Mesendoderm (in vitro differentiated cells): ENCODE data around the gene SMPD4.
"Not testable (repeated sequence)": the region's sequence is repeated elsewhere in the genome, so short reads cannot be mapped to it uniquely, and the experiment has no call there.

Source experiments
- DNase-seq: peaks from one replicate; pipeline ENCODE4 v3.0.0; 2013
- H2AK5ac ChIP-seq: 2 replicates; pipeline ENCODE4 v1.6.1; 2013; ENCODE audit warnings: low read length, inconsistent platforms
- H2BK120ac ChIP-seq: 2 replicates; pipeline ENCODE4 v1.6.1; 2013; ENCODE audit warnings: low read depth, mild to moderate bottlenecking, low read length, moderate library complexity, mixed read lengths
- H2BK15ac ChIP-seq: replicated peaks from 2 replicates; pipeline ENCODE4 v1.6.1; 2013; ENCODE audit warnings: low read depth, mild to moderate bottlenecking, moderate library complexity
- H2BK5ac ChIP-seq: 2 replicates; pipeline ENCODE4 v1.6.1; 2013; ENCODE audit warnings: low read length, inconsistent platforms
- H3K18ac ChIP-seq: 2 replicates; pipeline ENCODE4 v1.6.1; 2013; ENCODE audit warnings: mild to moderate bottlenecking, low read length, mixed read lengths
- H3K23ac ChIP-seq: one replicate; pipeline ENCODE4 v1.6.1; 2013; ENCODE audit warnings: low read length
- H3K27ac ChIP-seq: 2 replicates; pipeline ENCODE4 v1.5.1; 2013; ENCODE audit warnings: low read depth, mild to moderate bottlenecking, inconsistent platforms, low read length, moderate library complexity
- H3K27me3 ChIP-seq: 2 replicates; pipeline ENCODE4 v1.6.1; 2013; ENCODE audit warnings: low read length, control low read depth, mild to moderate bottlenecking, inconsistent platforms; ENCODE audit not compliant: insufficient read depth, poor library complexity
- H3K36me3 ChIP-seq: 2 replicates; pipeline ENCODE4 v1.6.1; 2013; ENCODE audit warnings: low read length, inconsistent platforms; ENCODE audit not compliant: control insufficient read depth, insufficient read depth
- H3K4ac ChIP-seq: one replicate; pipeline ENCODE4 v1.6.1; 2013; ENCODE audit warnings: low read depth, mild to moderate bottlenecking, low read length, moderate library complexity
- H3K4me1 ChIP-seq: 2 replicates; pipeline ENCODE4 v1.6.1; 2013; ENCODE audit warnings: low read depth, low read length, inconsistent platforms; ENCODE audit not compliant: control insufficient read depth
- H3K4me2 ChIP-seq: 2 replicates; pipeline ENCODE4 v1.6.1; 2013; ENCODE audit warnings: low read length
- H3K4me3 ChIP-seq: 2 replicates; pipeline ENCODE4 v1.5.1; 2013; ENCODE audit warnings: mild to moderate bottlenecking, low read length
- H3K56ac ChIP-seq: one replicate; pipeline ENCODE4 v1.6.1; 2013; ENCODE audit warnings: low read length
- H3K79me1 ChIP-seq: 2 replicates; pipeline ENCODE4 v1.6.1; 2013; ENCODE audit warnings: low read length, inconsistent platforms
- H3K79me2 ChIP-seq: 2 replicates; pipeline ENCODE4 v1.6.1; 2013; ENCODE audit warnings: mild to moderate bottlenecking, low read length; ENCODE audit not compliant: control insufficient read depth, insufficient read depth
- H3K9ac ChIP-seq: 2 replicates; pipeline ENCODE4 v1.6.1; 2013; ENCODE audit warnings: low read length, inconsistent platforms
- H4K5ac ChIP-seq: one replicate; pipeline ENCODE4 v1.6.1; 2013; ENCODE audit warnings: low read length
- H4K8ac ChIP-seq: one replicate; pipeline ENCODE4 v1.6.1; 2013; ENCODE audit warnings: low read depth, mild to moderate bottlenecking, control low read depth, low read length, moderate library complexity
- WGBS: extraction: QIAGEN DNeasy Blood & Tissue Kit; methylation state at CpG from one replicate; pipeline ENCODE4 v1.1.7; 2013; ENCODE audit warnings: low lambda C conversion rate, missing lambda C conversion rate; ENCODE audit not compliant: insufficient coverage; ENCODE audit errors: extremely low coverage; 5-methylcytosine and 5-hydroxymethylcytosine counted together

SMPD4 gene

GRCh38 chr2:130142396-130143265 is 38.8 kb downstream of the SMPD4 start:
- H3K79me2 ChIP-seq, H3K56ac ChIP-seq, DNase-seq, H3K9ac ChIP-seq, H3K23ac ChIP-seq, H3K79me1 ChIP-seq, H2BK5ac ChIP-seq, H3K36me3 ChIP-seq, H3K27ac ChIP-seq, H4K8ac ChIP-seq, H3K27me3 ChIP-seq, H3K4me1 ChIP-seq, H2BK120ac ChIP-seq, H4K5ac ChIP-seq, H2AK5ac ChIP-seq, H3K4me3 ChIP-seq, H3K18ac ChIP-seq, H3K4me2 ChIP-seq, H3K4ac ChIP-seq, H2BK15ac ChIP-seq: not testable (repeated sequence)
- no CpG with 5 or more reads among the region's 13 CpGs for WGBS

- H3K79me2 ChIP-seq, H3K4me1 ChIP-seq: not testable (repeated sequence)
These were observed 39.6 kb downstream of the SMPD4 start for GRCh38 chr2:130141645-130142370.

GRCh38 chr2:130141002-130141401 is 40.4 kb downstream of the SMPD4 start:
- H4K5ac ChIP-seq, H2BK15ac ChIP-seq, H2AK5ac ChIP-seq, H3K79me1 ChIP-seq, H3K4ac ChIP-seq, H3K4me3 ChIP-seq, H3K36me3 ChIP-seq, DNase-seq, H3K4me2 ChIP-seq, H3K4me1 ChIP-seq, H2BK120ac ChIP-seq, H4K8ac ChIP-seq, H2BK5ac ChIP-seq, H3K23ac ChIP-seq, H3K56ac ChIP-seq, H3K79me2 ChIP-seq, H3K27me3 ChIP-seq, H3K27ac ChIP-seq, H3K9ac ChIP-seq, H3K18ac ChIP-seq: not testable (repeated sequence)
- WGBS = no CpG with 5 or more reads among the region's 6 CpGs

More at GRCh38 chr2:130141645-130142370, 39.6 kb downstream of the SMPD4 start:
- not testable (repeated sequence) for H2BK120ac ChIP-seq, H2BK5ac ChIP-seq, H3K79me1 ChIP-seq, H3K4ac ChIP-seq, H2BK15ac ChIP-seq, H3K27me3 ChIP-seq, H3K23ac ChIP-seq, H4K8ac ChIP-seq, H3K36me3 ChIP-seq, H4K5ac ChIP-seq, H2AK5ac ChIP-seq, H3K4me2 ChIP-seq, H3K56ac ChIP-seq, H3K9ac ChIP-seq, H3K4me3 ChIP-seq, DNase-seq, H3K18ac ChIP-seq, H3K27ac ChIP-seq
- no CpG with 5 or more reads among the region's 22 CpGs for whole genome bisulfite sequencing

- not testable (repeated sequence) for H3K79me2 ChIP-seq, H2AK5ac ChIP-seq, DNase-seq, H3K4me3 ChIP-seq, H2BK5ac ChIP-seq, H3K23ac ChIP-seq, H4K8ac ChIP-seq, H4K5ac ChIP-seq, H3K27me3 ChIP-seq, H2BK15ac ChIP-seq, H3K27ac ChIP-seq, H3K4ac ChIP-seq, H3K79me1 ChIP-seq, H3K36me3 ChIP-seq, H3K4me1 ChIP-seq, H3K4me2 ChIP-seq, H3K18ac ChIP-seq, H3K56ac ChIP-seq, H3K9ac ChIP-seq, H2BK120ac ChIP-seq
- no CpG with 5 or more reads among the region's 7 CpGs for WGBS
These were observed 40.9 kb downstream of the SMPD4 start for GRCh38 chr2:130140516-130140915.

GRCh38 chr2:130139331-130140280 is 41.8 kb downstream of the SMPD4 start:
- H3K4me3 ChIP-seq, DNase-seq: not testable (repeated sequence)
- WGBS = no CpG with 5 or more reads among the region's 30 CpGs

More at GRCh38 chr2:130139331-130140280, 41.8 kb downstream of the SMPD4 start:
- H3K23ac ChIP-seq, H2BK15ac ChIP-seq, H3K27ac ChIP-seq, H2BK120ac ChIP-seq, H4K8ac ChIP-seq, H3K18ac ChIP-seq, H3K4me1 ChIP-seq, H3K36me3 ChIP-seq, H2BK5ac ChIP-seq, H3K79me1 ChIP-seq, H3K9ac ChIP-seq, H3K27me3 ChIP-seq, H3K79me2 ChIP-seq, H3K4me2 ChIP-seq, H4K5ac ChIP-seq, H2AK5ac ChIP-seq, H3K56ac ChIP-seq, H3K4ac ChIP-seq: not testable (repeated sequence)
